Measurements from ENCODE around the gene PHYH.
"Not testable (repeated sequence)": the region's sequence is repeated elsewhere in the genome, so short reads cannot be mapped to it uniquely, and the experiment has no call there.

The PHYH gene

GRCh38 chr10:13299437-13300287 lies at the start of gene PHYH:
PHYH (minus strand) TSS chr10:13300064; CDS start chr10:13300042, 22 bp downstream.
- DNase-seq, result peak; percentile 91

DNA sequence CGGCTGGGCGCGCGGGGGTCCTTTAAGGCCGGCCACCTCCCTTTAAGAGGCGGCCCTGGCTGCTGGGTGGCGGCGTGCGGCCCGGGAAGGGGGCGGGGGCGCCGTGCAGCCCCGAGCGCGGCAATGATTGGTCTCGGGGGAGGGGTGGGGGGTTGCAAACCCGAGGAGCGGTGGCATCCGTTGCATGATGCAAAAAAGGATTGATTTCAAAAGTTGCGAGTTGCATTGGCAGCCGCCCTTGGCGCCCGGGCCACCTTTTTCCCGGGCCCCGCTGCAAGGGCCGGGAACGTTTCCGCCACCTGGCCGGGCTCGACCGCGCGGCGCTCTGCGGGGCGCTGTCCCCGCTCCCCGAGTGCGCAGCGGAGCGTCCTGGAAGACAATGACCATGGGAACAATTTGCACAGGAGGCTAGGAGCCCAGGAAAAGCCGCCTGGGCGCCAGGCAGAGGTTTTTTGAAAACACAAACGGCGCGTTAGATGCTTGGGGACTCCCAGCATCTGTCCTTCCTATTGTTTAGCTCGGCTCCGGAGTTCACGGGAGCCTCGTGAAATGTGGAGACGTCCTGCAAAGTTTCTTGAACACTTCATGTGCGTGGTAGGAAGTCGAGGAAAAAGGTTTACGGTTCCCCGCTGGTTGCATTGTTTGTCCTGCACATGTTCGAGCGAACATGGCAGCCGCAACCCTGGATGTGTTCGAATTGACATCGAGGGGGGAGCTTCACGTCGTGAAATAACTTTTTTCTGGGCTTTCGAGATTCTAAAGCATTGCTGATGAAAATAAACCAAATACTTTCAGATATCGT lies 48.6 kb upstream of the PHYH start, which contains the start of gene SEPHS1:
SEPHS1 (minus strand) TSS at position 78 of the 802 bp plus-strand sequence. CDS start 3,343 bp downstream, outside the sequence.
- peak; percentile 88 for DNase-seq

- peak; percentile 87 for DNase-seq
Measured at GRCh38 chr10:13347500-13348156, 47.8 kb upstream of the PHYH start.

DNA sequence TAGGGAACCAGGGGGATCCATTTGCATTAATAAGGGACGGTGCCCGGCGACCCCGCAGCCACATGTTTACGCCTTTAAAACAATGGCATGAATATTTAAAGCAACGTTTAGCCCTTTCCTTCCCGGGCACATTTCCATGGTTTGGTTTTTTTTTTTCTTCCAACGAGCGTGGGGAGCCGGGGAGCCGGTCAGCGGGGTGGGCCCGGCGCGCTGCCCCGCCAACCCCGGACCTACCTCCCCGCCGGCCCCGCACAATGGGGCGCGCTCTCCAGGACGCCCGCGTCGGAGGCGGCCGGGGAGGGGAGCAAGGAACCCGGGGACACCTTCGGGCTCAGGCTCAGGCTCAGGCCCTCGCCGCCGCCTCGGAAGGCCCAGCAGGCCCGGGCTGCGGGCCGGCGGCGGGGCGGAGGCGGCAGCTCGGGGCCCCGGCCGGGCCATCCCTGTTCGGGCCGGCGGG lies 47.2 kb upstream of the PHYH start:
- DNase-seq, result peak; percentile 45

DNA sequence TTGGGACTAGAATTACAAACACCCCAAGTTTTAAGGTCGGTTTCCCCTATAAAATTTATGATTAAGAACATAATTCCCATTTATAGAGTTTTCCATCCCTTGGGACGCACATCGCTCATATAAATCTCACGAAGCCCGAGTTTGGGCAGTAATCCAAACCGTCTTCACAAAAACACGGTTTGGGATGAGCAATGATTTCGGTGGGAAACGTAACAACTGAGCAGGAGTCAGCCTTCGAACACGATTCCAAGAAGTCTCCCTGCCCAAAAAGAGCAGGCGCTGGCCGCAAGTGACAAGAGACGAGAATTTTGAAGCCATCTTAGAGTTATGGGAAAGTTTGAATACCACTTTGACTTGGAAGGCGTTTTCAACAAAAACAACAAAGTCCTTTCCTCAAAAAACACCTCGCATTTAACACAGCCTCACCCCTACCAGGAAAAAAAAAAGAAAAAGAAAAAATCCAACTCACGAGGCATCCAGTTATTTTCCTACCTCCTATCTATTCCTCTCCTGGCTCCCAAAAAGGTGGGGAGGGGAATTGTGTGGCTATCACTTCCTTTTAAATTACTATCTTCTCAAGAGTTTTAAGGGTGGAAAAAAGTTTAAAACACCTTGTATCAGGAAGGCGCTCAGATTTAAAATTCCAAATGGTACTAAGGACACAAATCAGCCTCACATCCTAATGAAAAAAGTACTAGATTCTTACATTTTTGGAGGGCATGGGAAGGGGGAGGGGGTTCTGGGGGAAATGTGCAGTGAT lies 46.6 kb upstream of the PHYH start:
- peak; percentile 70 for DNase-seq

DNA sequence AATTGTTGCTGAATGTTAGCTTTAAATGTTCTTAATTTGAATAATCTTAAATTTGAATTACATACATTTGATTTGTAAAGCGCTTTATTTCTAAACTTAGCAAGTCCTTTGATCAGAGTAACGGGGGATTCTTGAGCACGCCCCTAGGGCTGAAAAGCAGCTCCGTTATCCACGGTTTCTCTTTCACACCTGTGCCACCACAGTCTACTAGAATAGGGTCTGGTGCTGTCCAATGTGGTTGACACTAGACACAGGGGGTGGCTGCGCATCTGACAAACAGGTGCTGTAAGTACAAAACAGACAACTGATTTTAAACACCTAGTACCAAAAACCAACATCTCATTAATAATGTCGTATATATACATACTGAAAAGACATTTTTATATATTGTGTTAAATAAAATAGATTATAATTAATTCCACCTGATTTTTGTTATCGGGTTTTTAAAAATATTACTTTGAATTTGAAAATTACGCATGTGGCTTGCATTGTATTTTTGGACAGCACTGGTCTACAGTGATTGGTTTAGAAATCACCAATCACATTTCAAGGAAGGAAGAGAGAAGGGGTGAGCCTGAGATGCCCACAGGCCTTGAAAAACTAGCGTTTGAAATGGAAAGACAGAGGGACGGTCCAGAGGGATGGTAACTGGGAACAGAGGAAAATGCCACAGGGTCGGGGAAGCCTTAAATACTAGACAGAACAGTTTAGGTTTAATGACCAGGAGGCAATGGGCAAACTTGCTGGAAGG lies 40.9 kb upstream of the PHYH start:
- no peak for DNase-seq

GRCh38 chr10:13340068-13340467 lies 40.2 kb upstream of the PHYH start:
- DNase-seq, result no peak

GRCh38 chr10:13338390-13339110 lies 38.7 kb upstream of the PHYH start:
- DNase-seq, result peak; percentile 65

- DNase-seq, result no peak
Measured at GRCh38 chr10:13337827-13338196, 37.9 kb upstream of the PHYH start.

GRCh38 chr10:13337128-13337826 lies 37.4 kb upstream of the PHYH start:
- no peak for DNase-seq

GRCh38 chr10:13335881-13336280 lies 36.0 kb upstream of the PHYH start:
- DNase-seq, result no peak

- no peak for DNase-seq
Measured at GRCh38 chr10:13334556-13334955, 34.7 kb upstream of the PHYH start.

DNA sequence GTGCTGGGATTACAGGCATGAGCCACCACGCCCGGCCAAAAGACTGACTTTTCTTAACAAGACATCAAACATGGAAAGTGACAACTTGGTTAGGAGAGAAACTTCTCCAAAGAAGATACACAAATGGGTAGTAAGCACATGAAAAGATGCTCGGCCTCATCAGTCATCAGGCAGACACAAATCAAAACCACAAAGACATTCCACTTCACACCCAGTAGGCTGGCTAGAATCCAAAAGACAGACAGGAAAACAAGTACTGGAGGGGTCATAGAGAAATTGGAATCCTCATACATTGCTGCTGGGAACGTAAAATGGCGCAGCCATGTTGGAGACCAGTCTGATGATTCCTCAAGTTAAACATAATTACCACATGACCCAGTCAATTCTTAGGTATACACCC lies 31.8 kb upstream of the PHYH start:
- DNase-seq, result no peak

DNA sequence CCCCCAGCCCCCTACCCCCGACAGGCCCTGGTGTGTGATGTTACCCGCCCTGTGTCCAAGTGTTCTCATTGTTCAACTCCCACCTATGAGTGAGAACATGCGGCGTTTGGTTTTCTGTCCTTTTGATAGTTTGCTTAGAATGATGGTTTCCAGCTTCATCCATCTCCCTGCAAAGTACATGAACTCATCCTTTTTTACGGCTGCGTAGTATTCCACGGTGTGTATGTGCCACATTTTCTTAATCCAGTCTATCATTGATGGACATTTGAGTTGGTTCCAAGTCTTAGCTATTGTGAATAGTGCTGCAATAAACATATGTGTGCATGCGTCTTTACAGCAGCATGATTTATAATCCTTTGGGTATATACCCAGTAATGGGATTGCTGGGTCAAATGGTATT lies 31.1 kb upstream of the PHYH start:
- not testable (repeated sequence) for DNase-seq

DNA sequence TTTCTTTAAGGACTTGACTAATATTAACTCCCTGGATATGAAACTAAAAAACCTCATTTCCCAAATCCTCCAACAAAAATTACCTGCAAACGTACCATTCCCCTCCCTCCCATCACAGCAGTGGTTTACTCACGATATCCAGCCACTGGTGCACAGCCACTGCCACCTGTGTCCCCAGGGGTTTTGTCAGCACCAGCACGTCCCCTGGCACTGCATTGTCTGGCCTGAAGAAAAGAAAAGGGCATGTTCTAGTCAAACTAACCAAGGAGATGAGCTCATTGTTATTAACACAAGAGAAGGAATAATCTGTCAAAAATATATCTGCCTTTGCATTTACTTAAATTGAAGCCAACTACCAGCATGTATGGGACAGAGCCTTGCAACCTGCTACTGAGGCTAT lies 29.7 kb upstream of the PHYH start:
- no peak for DNase-seq

- DNase-seq, result no peak
Measured at GRCh38 chr10:13328613-13329012, 28.7 kb upstream of the PHYH start.

GRCh38 chr10:13328126-13328525 lies 28.3 kb upstream of the PHYH start:
- DNase-seq, result no peak

DNA sequence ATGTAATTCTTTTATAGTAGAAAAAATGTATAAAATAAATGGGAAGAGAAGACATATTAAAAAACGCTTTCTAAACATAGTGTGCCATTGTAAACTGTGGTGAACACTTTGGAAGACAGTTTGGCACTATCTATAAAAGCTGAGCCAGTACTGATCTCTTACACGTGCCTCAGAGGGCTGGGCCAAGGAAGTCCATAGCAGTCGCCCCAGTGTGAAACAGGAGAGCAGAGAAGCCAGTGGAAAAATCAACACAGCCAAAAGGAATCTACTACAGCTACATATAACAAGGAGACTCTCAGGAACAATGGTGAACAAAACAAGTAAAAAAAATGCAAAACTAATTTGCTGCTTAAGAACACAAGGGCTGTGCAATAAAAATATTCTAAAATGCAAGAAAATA lies 27.7 kb upstream of the PHYH start:
- DNase-seq, result no peak

DNA sequence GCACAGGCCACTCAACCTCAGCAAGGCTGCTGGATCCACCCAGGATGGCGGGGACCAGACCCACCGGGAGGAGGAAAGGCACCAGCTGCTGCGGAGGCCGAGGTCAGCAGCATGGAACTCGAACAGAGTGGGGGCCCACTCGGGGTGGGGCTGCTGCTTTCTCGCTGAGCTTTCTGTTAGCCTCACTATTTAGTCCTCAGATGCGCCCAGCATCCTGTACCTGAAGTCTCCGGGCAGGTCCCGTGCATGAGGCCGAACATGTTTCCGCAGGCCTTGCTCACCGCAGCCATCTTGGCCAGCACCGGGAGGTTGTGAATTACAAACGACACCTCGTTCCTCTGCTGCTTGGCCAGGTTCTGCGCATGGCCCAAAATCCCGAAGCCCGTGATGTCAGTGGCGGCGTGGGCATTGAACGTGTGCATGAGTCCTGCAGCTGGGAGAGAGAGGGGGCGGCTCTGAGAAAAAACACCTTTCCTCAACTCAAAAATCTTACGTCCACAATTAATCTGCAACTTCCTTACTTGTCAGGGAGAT lies 22.8 kb upstream of the PHYH start:
- no peak for DNase-seq

DNA sequence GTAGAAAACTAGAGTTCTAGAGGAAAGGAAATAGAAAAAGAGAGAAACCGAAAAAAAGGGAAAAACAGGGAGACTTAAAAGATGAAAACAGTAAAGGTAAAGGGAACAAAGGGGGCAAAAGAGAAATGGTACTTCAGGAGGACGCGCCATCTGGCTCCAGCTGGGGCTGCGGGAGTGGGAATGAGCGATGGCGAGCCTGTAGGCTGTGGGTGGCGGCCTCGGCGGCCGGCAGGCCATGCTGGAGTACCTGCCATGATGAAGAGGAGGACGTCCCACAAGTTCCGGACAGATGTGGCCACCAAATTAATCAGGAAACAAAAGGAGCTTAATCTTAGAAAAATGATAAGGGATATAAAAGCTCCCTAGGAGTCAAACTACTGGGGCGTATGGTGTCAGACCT lies 21.7 kb upstream of the PHYH start:
- no peak for DNase-seq
